Esophagus muscularis mucosa (tissue), 4 donors: Measurements from ENCODE around the gene ACD. TPM values are rescaled to one million over a fixed set of nuclear protein-coding genes. Genes with fewer than 3 reads are reported as not detected.
A peak's percentile ranks its signal among the peaks of the same experiment; 100 is the strongest.

Source experiments
- DNase-seq: peaks from one replicate; pipeline ENCODE4 v3.0.0-alpha.2; 2017; ENCODE audit errors: extremely low spot score
- H3K27ac ChIP-seq, 4 donors: fragments of 200-600 bp; sonication (generic); replicated peaks in 1 of 4; 1 replicate in 3 of 4; 2 replicates in 1 of 4; pipeline ENCODE4 v1.5.1; 2016 to 2019; ENCODE audit warnings: mild to moderate bottlenecking in 1 of 4
- H3K27me3 ChIP-seq, 4 donors: fragments of 200-600 bp; sonication (generic); one replicate each; pipeline versions ENCODE4 v1.5.1 to v1.6.0; 2016 to 2019
- H3K36me3 ChIP-seq, 4 donors: fragments of 200-600 bp; sonication (generic); one replicate each; pipeline ENCODE4 v1.5.1; 2016 to 2019
- H3K4me1 ChIP-seq, 4 donors: fragments of 200-600 bp; sonication (generic); one replicate each; pipeline ENCODE4 v1.5.1; 2016 to 2019
- H3K4me3 ChIP-seq, 4 donors: fragments of 200-600 bp; sonication (generic); 1 replicate in 2 of 4; 2 replicates in 2 of 4; pipeline ENCODE4 v1.5.1; 2016 to 2019; ENCODE audit warnings: mild to moderate bottlenecking in 4 of 4, moderate library complexity in 1 of 4
- H3K9me3 ChIP-seq, 4 donors: fragments of 200-600 bp; sonication (generic); 1 replicate in 3 of 4; 2 replicates in 1 of 4; pipeline ENCODE4 v1.5.1; 2016 to 2019
- EP300 ChIP-seq: sonication (generic); formaldehyde crosslinking; IDR thresholded peaks from one replicate; pipeline ENCODE4 v1.6.1; 2017; ENCODE audit warnings: antibody characterized with exemption
- POLR2A ChIP-seq: fragments of 450-650 bp; IDR thresholded peaks from one replicate; pipeline ENCODE4 v1.6.1; 2017; ENCODE audit warnings: antibody characterized with exemption, moderate library complexity, mild to moderate bottlenecking, low read depth
- POLR2AphosphoS5 ChIP-seq, 2 donors: sonication (generic); formaldehyde crosslinking; IDR thresholded peaks; one replicate each; pipeline ENCODE4 v1.6.1; 2017; ENCODE audit warnings: antibody characterized with exemption in 2 of 2
- WGBS: methylation state at CpG from one replicate; pipeline ENCODE4 v1.1.5; 2018; 5-methylcytosine and 5-hydroxymethylcytosine counted together
- intact Hi-C: fragments of 100-400 bp; cut with DNase I; formaldehyde crosslinking; loops from one replicate; pipeline ENCODE4 v1.15.1; 2023
- total RNA-seq, 4 donors: library from RNA; depleted of rRNA; stranded (reverse); fragments of >200 nt; gene quantifications; one replicate each; pipeline versions ENCODE4 v1.1.0 to v1.2.1, GENCODE V29; 2016
- TF ChIP-seq, protein P1 (sequence below), 3 experiments: fragments of 200-600 bp in 2 of 3; fragments of 450-650 bp in 1 of 3; sonication (generic) in 2 of 3; IDR thresholded peaks; one replicate each; pipeline ENCODE4 v1.5.1; 2017 to 2019; ENCODE audit warnings: antibody characterized with exemption in 3 of 3, mild to moderate bottlenecking in 2 of 3, moderate library complexity in 1 of 3

ACD gene
- total RNA-seq, 4 donors from 2014 or later, result 22.0 to 31.6 (median 29.3) TPM

DNA sequence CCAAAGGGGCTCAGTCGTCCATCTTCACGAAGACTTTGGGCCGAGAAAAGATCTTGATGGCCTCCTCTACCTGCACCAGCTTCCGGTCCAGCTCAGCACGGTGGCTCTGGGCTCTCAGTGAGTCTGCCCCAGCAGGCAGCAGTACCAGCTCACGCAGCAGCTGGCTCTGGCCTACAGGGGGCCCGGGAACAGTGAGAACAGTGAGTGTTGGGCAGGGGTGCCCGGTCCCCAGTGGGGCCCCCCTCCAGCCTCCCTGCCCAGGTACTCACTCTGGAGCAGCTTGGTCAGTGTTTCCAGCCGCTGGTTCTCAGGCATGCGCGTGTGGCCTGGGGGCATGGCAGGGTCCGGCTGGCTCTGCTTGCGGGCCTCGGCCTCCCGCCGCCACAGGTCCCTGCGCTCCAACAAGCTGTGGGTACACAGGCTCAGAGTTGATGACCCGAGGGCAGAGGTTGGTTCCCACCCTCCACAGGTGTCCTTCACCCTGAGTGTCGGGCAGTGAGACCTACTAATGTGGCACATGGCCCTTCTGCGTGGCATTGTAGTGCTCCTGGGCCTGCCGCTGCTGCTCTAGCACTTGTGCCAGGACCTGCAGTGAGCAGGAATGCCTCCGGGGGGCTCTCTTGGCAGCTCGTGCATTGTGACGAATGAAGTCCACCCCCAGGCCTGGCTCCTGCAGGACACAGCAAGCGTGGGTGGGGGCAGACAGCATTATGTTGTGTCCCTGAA lies 3.3 kb upstream of the ACD start:
- intact Hi-C loops, result loop anchor here (5.0 kb wide), 1 partner anchor 144 kb away; the partner anchor contains the start of genes RANBP10 and TSNAXIP1
- H3K36me3 ChIP-seq, result peaks cover 0 to 34% (median 20%) of the 10 kb centered on the region in 4 donors
- peaks cover 40 to 67% (median 58%) of the 10 kb centered on the region in 4 donors for H3K4me1 ChIP-seq
- 83% methylated on average over 18 of the region's 25 CpGs for WGBS
- no peaks in the 10 kb centered on the region for H3K9me3 ChIP-seq
- TF ChIP-seq, protein P1, sequence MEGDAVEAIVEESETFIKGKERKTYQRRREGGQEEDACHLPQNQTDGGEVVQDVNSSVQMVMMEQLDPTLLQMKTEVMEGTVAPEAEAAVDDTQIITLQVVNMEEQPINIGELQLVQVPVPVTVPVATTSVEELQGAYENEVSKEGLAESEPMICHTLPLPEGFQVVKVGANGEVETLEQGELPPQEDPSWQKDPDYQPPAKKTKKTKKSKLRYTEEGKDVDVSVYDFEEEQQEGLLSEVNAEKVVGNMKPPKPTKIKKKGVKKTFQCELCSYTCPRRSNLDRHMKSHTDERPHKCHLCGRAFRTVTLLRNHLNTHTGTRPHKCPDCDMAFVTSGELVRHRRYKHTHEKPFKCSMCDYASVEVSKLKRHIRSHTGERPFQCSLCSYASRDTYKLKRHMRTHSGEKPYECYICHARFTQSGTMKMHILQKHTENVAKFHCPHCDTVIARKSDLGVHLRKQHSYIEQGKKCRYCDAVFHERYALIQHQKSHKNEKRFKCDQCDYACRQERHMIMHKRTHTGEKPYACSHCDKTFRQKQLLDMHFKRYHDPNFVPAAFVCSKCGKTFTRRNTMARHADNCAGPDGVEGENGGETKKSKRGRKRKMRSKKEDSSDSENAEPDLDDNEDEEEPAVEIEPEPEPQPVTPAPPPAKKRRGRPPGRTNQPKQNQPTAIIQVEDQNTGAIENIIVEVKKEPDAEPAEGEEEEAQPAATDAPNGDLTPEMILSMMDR (IDR thresholded peaks at IDR 0.05), result no peak
- TF ChIP-seq POLR2AphosphoS5 (IDR thresholded peaks at IDR 0.05) (no peak), POLR2A (no peak), EP300 (no peak)
- no peak overlapping the region for H3K27ac ChIP-seq
- no peaks in the 10 kb centered on the region for H3K27me3 ChIP-seq
- no peak overlapping the region for H3K4me3 ChIP-seq
- no peak for DNase-seq

DNA sequence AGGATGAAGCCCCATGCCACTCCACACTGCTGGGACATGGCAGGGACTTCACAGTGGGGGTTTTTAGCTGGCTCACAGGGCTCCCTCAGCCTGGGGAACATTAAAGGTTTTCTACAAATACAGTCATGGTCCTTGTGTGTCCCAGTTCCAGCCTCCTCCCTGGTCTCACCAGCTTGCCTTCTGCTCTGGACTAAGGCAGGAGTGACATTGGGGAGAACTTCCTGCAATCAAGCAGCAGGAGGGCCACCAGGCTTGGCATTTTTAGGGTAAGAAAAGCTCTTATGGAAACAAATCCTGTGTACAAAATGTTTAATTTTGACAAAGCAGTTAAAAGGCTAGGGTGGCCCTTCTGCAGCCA lies 2.6 kb upstream of the ACD start:
- intact Hi-C loops, result loop anchor here (5.0 kb wide), 1 partner anchor 145 kb away; the partner anchor contains the start of genes RANBP10 and TSNAXIP1
- H3K27me3 ChIP-seq, result no peaks in the 10 kb centered on the region
- peaks cover 0 to 40% (median 26%) of the 10 kb centered on the region in 4 donors for H3K36me3 ChIP-seq
- no peak overlapping the region for H3K4me3 ChIP-seq
- no peaks in the 10 kb centered on the region for H3K9me3 ChIP-seq
- H3K4me1 ChIP-seq, result peaks cover 34 to 61% (median 53%) of the 10 kb centered on the region in 4 donors
- no peak for DNase-seq
- TF ChIP-seq EP300, result no peak
- TF ChIP-seq, protein P1 (IDR thresholded peaks at IDR 0.05), result no peak
- no peak for TF ChIP-seq POLR2A
- TF ChIP-seq POLR2AphosphoS5 (IDR thresholded peaks at IDR 0.05), result no peak
- H3K27ac ChIP-seq, result no peak overlapping the region

DNA sequence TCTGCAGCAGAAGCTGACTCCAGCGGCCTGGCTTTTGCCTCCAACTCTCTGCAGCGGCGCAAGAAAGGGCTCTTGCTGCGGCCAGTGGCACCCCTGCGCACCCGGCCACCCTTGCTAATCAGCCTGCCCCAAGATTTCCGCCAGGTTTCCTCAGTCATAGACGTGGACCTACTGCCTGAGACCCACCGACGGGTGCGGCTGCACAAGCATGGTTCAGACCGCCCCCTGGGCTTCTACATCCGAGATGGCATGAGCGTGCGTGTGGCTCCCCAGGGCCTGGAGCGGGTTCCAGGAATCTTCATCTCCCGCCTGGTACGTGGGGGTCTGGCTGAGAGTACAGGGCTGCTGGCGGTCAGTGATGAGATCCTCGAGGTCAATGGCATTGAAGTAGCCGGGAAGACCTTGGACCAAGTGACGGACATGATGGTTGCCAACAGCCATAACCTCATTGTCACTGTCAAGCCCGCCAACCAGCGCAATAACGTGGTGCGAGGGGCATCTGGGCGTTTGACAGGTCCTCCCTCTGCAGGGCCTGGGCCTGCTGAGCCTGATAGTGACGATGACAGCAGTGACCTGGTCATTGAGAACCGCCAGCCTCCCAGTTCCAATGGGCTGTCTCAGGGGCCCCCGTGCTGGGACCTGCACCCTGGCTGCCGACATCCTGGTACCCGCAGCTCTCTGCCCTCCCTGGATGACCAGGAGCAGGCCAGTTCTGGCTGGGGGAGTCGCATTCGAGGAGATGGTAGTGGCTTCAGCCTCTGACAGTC lies 2.0 kb upstream of the ACD start:
- TF ChIP-seq EP300, result no peak
- TF ChIP-seq POLR2AphosphoS5 (IDR thresholded peaks at IDR 0.05), result no peak
- TF ChIP-seq, protein P1 (IDR thresholded peaks at IDR 0.05), result no peak
- TF ChIP-seq POLR2A, result no peak
- Histone ChIP-seq H3K4me1 (peaks cover 28 to 56% (median 47%) of the 10 kb centered on the region in 4 donors), H3K9me3 (no peaks in the 10 kb centered on the region), H3K36me3 (peaks cover 0 to 46% (median 32%) of the 10 kb centered on the region in 4 donors), H3K27me3 (no peaks in the 10 kb centered on the region), H3K27ac (peak overlapping the region in 2 of 4 donors; percentile 95 to 98), H3K4me3 (no peak overlapping the region)
- 91% methylated on average over 26 of the region's 34 CpGs for WGBS
- no peak for DNase-seq
- intact Hi-C loops, result loop anchor here (5.0 kb wide), 1 partner anchor 145 kb away; the partner anchor contains the start of genes RANBP10 and TSNAXIP1

GRCh38 chr16:67661101-67661761 lies 1.2 kb upstream of the ACD start:
- no peak for DNase-seq
- Histone ChIP-seq H3K4me3 (peak overlapping the region; percentile 74 to 96 (median 85)), H3K27ac (peak overlapping the region; percentile 95 to 99 (median 98)), H3K4me1 (peaks cover 26 to 49% (median 41%) of the 10 kb centered on the region in 4 donors), H3K27me3 (no peaks in the 10 kb centered on the region), H3K9me3 (no peaks in the 10 kb centered on the region), H3K36me3 (peaks cover 0 to 53% (median 36%) of the 10 kb centered on the region in 4 donors)
- WGBS, result 12% methylated on average over 35 of the region's 39 CpGs
- intact Hi-C loops, result loop anchor here (5.0 kb wide), 1 partner anchor 146 kb away; the partner anchor contains the start of genes RANBP10 and TSNAXIP1
- TF ChIP-seq EP300, result no peak
- TF ChIP-seq, protein P1 (IDR thresholded peaks at IDR 0.05), result peak in 1 of 3 experiments; percentile 1
